B cell (primary cell): ENCODE measurements around the gene PPP4C. TPM values are rescaled to one million over a fixed set of nuclear protein-coding genes. Genes with fewer than 3 reads are reported as not detected.
A peak's percentile ranks its signal among the peaks of the same experiment; 100 is the strongest.

Source experiments
- ATAC-seq: fragments of 200-7000 bp; cut with Tn5 transposase; one replicate; pipeline ENCODE4 v1.10.0; 2021; ENCODE audit warnings: low read depth, mild to moderate bottlenecking, moderate number of reproducible peaks, moderate library complexity
- CTCF ChIA-PET: fragments of 350-600 bp; sonication (Branson Sonifier 250); formaldehyde crosslinking; loops from one replicate; lab custom pipeline; 2021; ENCODE audit warnings: antibody characterized with exemption, inconsistent platforms; lab: Charles Lee
- POLR2A ChIA-PET: fragments of 350-600 bp; sonication (Branson Sonifier 250); formaldehyde crosslinking; loops from one replicate; lab custom pipeline; 2021; ENCODE audit warnings: antibody characterized with exemption; lab: Charles Lee
- DNase-seq: peaks from one replicate; pipeline ENCODE4 v3.0.0; 2013
- H2AFZ ChIP-seq: 2 replicates; pipeline ENCODE4 v1.6.1; 2012; ENCODE audit warnings: mild to moderate bottlenecking, low read depth, low read length; ENCODE audit not compliant: insufficient read depth, poor library complexity, severe bottlenecking
- H3K27ac ChIP-seq, 2 donors: 1 replicate in 1 of 2; 2 replicates in 1 of 2; pipeline ENCODE4 v1.5.1; 2012 to 2013; ENCODE audit warnings: low read length in 2 of 2, mild to moderate bottlenecking in 2 of 2, moderate library complexity in 1 of 2
- H3K27me3 ChIP-seq, 4 experiments: fragments of 200-600 bp in 1 of 4; sonication (generic) in 1 of 4; replicated peaks in 1 of 4; 1 replicate in 2 of 4; 2 replicates in 2 of 4; pipeline versions ENCODE4 v1.6.1 to v1.7.0; 2013 to 2016; ENCODE audit warnings: low read length in 3 of 4, mild to moderate bottlenecking in 2 of 4, mixed read lengths in 1 of 4, moderate library complexity in 1 of 4; ENCODE audit not compliant: insufficient read depth in 4 of 4, control insufficient read depth in 3 of 4; ENCODE audit errors: control extremely low read depth in 1 of 4
- H3K36me3 ChIP-seq, 2 experiments: replicated peaks in 1 of 2; 1 replicate in 1 of 2; 2 replicates in 1 of 2; pipeline versions ENCODE4 v1.6.1 to v1.7.1; 2013; ENCODE audit warnings: low read length in 1 of 2; ENCODE audit not compliant: insufficient read depth in 2 of 2, control insufficient read depth in 1 of 2; ENCODE audit errors: control extremely low read depth in 1 of 2, extremely low read depth in 1 of 2
- H3K4me1 ChIP-seq, 2 donors: fragments of 200-600 bp in 1 of 2; sonication (generic) in 1 of 2; 1 replicate in 1 of 2; 2 replicates in 1 of 2; pipeline versions ENCODE4 v1.5.1 to v1.6.1; 2013 to 2017; ENCODE audit warnings: low read length in 2 of 2; ENCODE audit not compliant: control insufficient read depth in 2 of 2, insufficient read depth in 2 of 2
- H3K4me2 ChIP-seq: replicated peaks from 2 replicates; pipeline ENCODE3; 2012; ENCODE audit warnings: mild to moderate bottlenecking, low read depth, low read length; ENCODE audit not compliant: poor library complexity, severe bottlenecking
- H3K4me3 ChIP-seq, 5 experiments: fragments of 200-600 bp in 1 of 5; sonication (generic) in 1 of 5; 1 replicate in 3 of 5; 2 replicates in 2 of 5; pipeline versions ENCODE4 v1.5.1 to v1.7.0; 2011 to 2016; ENCODE audit warnings: low read length in 4 of 5, mild to moderate bottlenecking in 4 of 5, low read depth in 2 of 5, control low read depth in 1 of 5, moderate library complexity in 1 of 5; ENCODE audit not compliant: insufficient read depth in 1 of 5; ENCODE audit errors: control extremely low read depth in 1 of 5, extremely low read depth in 1 of 5
- H3K79me2 ChIP-seq: fragments of 200-600 bp; sonication (generic); one replicate; pipeline ENCODE4 v1.6.0; 2016; ENCODE audit warnings: low read length; ENCODE audit not compliant: control insufficient read depth, insufficient read depth
- H3K9ac ChIP-seq: fragments of 200-600 bp; sonication (generic); 2 replicates; pipeline ENCODE4 v1.6.1; 2017; ENCODE audit warnings: mild to moderate bottlenecking, low read length, moderate library complexity
- H3K9me3 ChIP-seq, 3 donors: one replicate each; pipeline versions ENCODE4 v1.6.1 to v1.7.1; 2013; ENCODE audit warnings: low read length in 2 of 3; ENCODE audit not compliant: control insufficient read depth in 2 of 3, insufficient read depth in 1 of 3; ENCODE audit errors: control extremely low read depth in 1 of 3
- H4K20me1 ChIP-seq: 2 replicates; pipeline ENCODE4 v1.6.0; 2012; ENCODE audit warnings: mild to moderate bottlenecking, low read length; ENCODE audit not compliant: insufficient read depth, control insufficient read depth, poor library complexity, severe bottlenecking
- H3K27ac Mint-ChIP-seq: one replicate; pipeline ENCODE4 v1.8.0; 2021; ENCODE audit warnings: mixed read lengths
- H3K27me3 Mint-ChIP-seq: one replicate; pipeline ENCODE4 v1.8.0; 2021; ENCODE audit warnings: mixed read lengths
- H3K4me1 Mint-ChIP-seq: one replicate; pipeline ENCODE4 v1.8.0; 2021; ENCODE audit warnings: mixed read lengths
- H3K4me3 Mint-ChIP-seq: one replicate; pipeline ENCODE4 v1.8.0; 2021; ENCODE audit warnings: mixed read lengths
- H3K9me3 Mint-ChIP-seq: one replicate; pipeline ENCODE4 v1.8.0; 2022; ENCODE audit warnings: mixed read lengths; ENCODE audit not compliant: insufficient read depth
- EZH2 ChIP-seq: IDR thresholded peaks from 2 replicates; pipeline ENCODE4 v1.6.1; 2012; ENCODE audit warnings: borderline replicate concordance, low read depth, mild to moderate bottlenecking, moderate library complexity, low read length; ENCODE audit not compliant: insufficient read depth, poor library complexity, severe bottlenecking
- WGBS: methylation state at CpG from one replicate; pipeline ENCODE4 v1.1.5; 2013; ENCODE audit warnings: missing lambda C conversion rate; ENCODE audit not compliant: insufficient coverage; 5-methylcytosine and 5-hydroxymethylcytosine counted together
- intact Hi-C: fragments of 100-400 bp; cut with micrococcal nuclease; formaldehyde crosslinking; loops from one replicate; pipeline ENCODE4 v1.10.0; 2022
- polyA plus RNA-seq: library from polyadenylated mRNA; depleted of rRNA; stranded (reverse); fragments of >200 nt; gene quantifications from 2 replicates; pipeline ENCODE4 v1.2.3, GENCODE V29; 2012
- total RNA-seq, 2 donors: library from RNA; stranded (reverse); fragments of 120-200 nt in 1 of 2; gene quantifications; 1 replicate in 1 of 2; 2 replicates in 1 of 2; pipeline versions ENCODE4 v1.2.3 to v1.2.4, GENCODE V29; 2013 to 2022
- TF ChIP-seq, protein P1 (sequence below): fragments of 200-600 bp; IDR thresholded peaks from one replicate; pipeline ENCODE4 v1.8.0; 2022; ENCODE audit warnings: antibody characterized with exemption, mild to moderate bottlenecking

Gene PPP4C
- total and polyA plus RNA-seq, 2 donors (not counting 1 experiment from before 2014, with no cell fraction given) = 93.3 to 106 TPM

DNA sequence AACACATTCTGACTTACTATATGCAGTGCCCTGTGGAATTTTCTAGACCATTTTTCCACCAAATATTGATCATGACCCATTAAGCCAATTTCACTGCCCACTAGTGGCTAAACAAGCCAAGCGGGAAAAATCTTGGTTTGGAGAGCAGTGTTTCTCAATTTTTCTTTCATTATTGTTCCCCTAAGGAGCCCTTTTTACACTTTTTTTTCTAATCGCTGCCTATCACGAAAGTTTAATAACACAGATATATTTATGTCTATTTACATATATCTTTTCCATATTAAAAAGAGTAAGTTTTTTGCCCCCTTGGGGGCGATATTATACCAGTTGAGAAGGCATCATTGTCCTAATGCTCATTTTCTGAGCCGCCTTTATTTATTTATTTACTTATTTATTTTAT lies 34.0 kb upstream of the PPP4C start:
- Mint-ChIP-seq H3K9me3 (no peaks in the 10 kb centered on the region), H3K4me3 (no peak overlapping the region), H3K27ac (no peak overlapping the region), H3K27me3 (peaks cover 11% of the 10 kb centered on the region), H3K4me1 (peaks cover 4% of the 10 kb centered on the region)
- H3K9me3 ChIP-seq = no peaks in the 10 kb centered on the region
- no peak for TF ChIP-seq EZH2
- TF ChIP-seq, protein P1, sequence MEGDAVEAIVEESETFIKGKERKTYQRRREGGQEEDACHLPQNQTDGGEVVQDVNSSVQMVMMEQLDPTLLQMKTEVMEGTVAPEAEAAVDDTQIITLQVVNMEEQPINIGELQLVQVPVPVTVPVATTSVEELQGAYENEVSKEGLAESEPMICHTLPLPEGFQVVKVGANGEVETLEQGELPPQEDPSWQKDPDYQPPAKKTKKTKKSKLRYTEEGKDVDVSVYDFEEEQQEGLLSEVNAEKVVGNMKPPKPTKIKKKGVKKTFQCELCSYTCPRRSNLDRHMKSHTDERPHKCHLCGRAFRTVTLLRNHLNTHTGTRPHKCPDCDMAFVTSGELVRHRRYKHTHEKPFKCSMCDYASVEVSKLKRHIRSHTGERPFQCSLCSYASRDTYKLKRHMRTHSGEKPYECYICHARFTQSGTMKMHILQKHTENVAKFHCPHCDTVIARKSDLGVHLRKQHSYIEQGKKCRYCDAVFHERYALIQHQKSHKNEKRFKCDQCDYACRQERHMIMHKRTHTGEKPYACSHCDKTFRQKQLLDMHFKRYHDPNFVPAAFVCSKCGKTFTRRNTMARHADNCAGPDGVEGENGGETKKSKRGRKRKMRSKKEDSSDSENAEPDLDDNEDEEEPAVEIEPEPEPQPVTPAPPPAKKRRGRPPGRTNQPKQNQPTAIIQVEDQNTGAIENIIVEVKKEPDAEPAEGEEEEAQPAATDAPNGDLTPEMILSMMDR = peak; percentile 39
- ATAC-seq (no peak), DNase-seq (no peak)
- H3K4me3 ChIP-seq = no peak overlapping the region
- intact Hi-C loops = loop anchor here (5.0 kb wide), 1 partner anchor 585 kb away; no protein-coding TSS in a partner anchor
- no peak overlapping the region for H3K27ac ChIP-seq
- H3K36me3 ChIP-seq = no peaks in the 10 kb centered on the region
- CTCF ChIA-PET = interaction anchor here (0.7 to 1.8 kb wide), 3 partner anchors 101 to 399 kb away, joined by 3 to 4 read pairs (median 3); no protein-coding TSS in a partner anchor
- no CpG with 5 or more reads among the region's 5 CpGs for WGBS
- peaks cover 4 to 5% of the 10 kb centered on the region in 2 donors for H3K4me1 ChIP-seq
- H3K4me2 ChIP-seq = no peak overlapping the region
- peaks cover 0 to 5% (median 0%) of the 10 kb centered on the region in 4 experiments for H3K27me3 ChIP-seq
- no peak overlapping the region for H3K9ac ChIP-seq
- no peaks in the 10 kb centered on the region for H4K20me1 ChIP-seq
- no peak overlapping the region for H2AFZ ChIP-seq
- POLR2A ChIA-PET = no interaction called here
- H3K79me2 ChIP-seq = no peaks in the 10 kb centered on the region

DNA sequence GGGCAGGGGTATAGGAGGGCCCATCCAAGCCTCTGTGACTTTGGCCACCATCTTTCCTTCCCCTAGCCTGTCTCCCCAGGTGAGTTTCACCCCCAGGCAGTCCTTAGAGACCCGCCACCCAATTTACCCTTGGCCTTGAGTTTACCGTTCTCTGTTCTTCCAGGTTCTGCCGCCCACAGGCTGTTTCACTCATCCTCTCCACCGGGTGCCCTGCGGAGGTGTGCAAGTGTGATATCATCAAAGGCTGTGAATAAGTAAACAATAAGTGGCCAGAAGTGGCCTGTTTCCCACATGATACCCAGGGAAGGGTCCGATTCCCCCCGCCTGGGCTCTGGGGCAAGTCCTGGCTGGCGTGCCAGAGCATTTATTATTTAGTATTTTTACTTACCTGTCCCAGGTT lies 29.6 kb upstream of the PPP4C start:
- no peak for TF ChIP-seq EZH2
- TF ChIP-seq, protein P1 = no peak
- H3K27me3 ChIP-seq = peaks cover 0 to 5% (median 0%) of the 10 kb centered on the region in 4 experiments
- no peak overlapping the region for H3K4me3 ChIP-seq
- no peak overlapping the region for H3K9ac ChIP-seq
- WGBS = 86% methylated on average over 8 of the region's 8 CpGs
- no peaks in the 10 kb centered on the region for H3K9me3 ChIP-seq
- H3K27ac ChIP-seq = no peak overlapping the region
- H2AFZ ChIP-seq = no peak overlapping the region
- H3K4me2 ChIP-seq = no peak overlapping the region
- no peaks in the 10 kb centered on the region for H3K36me3 ChIP-seq
- no peak for DNase-seq
- H4K20me1 ChIP-seq = no peaks in the 10 kb centered on the region
- ATAC-seq = no peak
- Mint-ChIP-seq H3K27ac (no peak overlapping the region), H3K27me3 (peaks cover 7% of the 10 kb centered on the region), H3K4me1 (no peaks in the 10 kb centered on the region), H3K4me3 (no peak overlapping the region), H3K9me3 (no peaks in the 10 kb centered on the region)
- ChIA-PET POLR2A (no interaction called here), CTCF (no interaction called here)
- no peaks in the 10 kb centered on the region for H3K4me1 ChIP-seq
- intact Hi-C loops = no loop called here
- no peaks in the 10 kb centered on the region for H3K79me2 ChIP-seq
